Measurements from ENCODE around the gene GPAM. TPM values are rescaled to one million over a fixed set of nuclear protein-coding genes. Genes with fewer than 3 reads are reported as not detected.

Gene GPAM
- 9.4 and 11.1 TPM in 2 replicates for total RNA-seq
- polyA plus RNA-seq = 4.7 and 9.6 TPM in 2 replicates

GRCh38 chr10:112183329-112184051 lies at the start of gene GPAM:
Gene GPAM, minus strand, starts transcription at chr10:112183765. Its CDS starts 1,981 bp downstream, at chr10:112181784.
- no peaks in the 10 kb centered on the region for H3K9me3 ChIP-seq (ENCODE audit: low read depth)
- H3K36me3 ChIP-seq = no peaks in the 10 kb centered on the region
- peak; percentile 94 to 96 for DNase-seq (ENCODE audit: low read depth in 1 of 2, low spot score in 1 of 2)
- H3K4me1 ChIP-seq (ENCODE audit: low read depth) = peaks cover 27% of the 10 kb centered on the region
- peak within 1 kb of the TSS; percentile 93 for H3K4me3 ChIP-seq
- TF ChIP-seq CTCF (IDR thresholded peaks at IDR 0.05; ENCODE audit: low read depth, low read length) = no peak
- H3K27me3 ChIP-seq = no peaks in the 10 kb centered on the region
- peak within 1 kb of the TSS; percentile 89 for H3K27ac ChIP-seq

- DNase-seq (ENCODE audit: low read depth in 1 of 2, low spot score in 1 of 2) = no peak
- no peaks in the 10 kb centered on the region for H3K36me3 ChIP-seq
- no peak overlapping the region for H3K4me3 ChIP-seq
- H3K9me3 ChIP-seq (ENCODE audit: low read depth) = no peaks in the 10 kb centered on the region
- no peak for TF ChIP-seq CTCF (IDR thresholded peaks at IDR 0.05; ENCODE audit: low read depth, low read length)
- H3K4me1 ChIP-seq (ENCODE audit: low read depth) = peaks cover 8% of the 10 kb centered on the region
- no peaks in the 10 kb centered on the region for H3K27me3 ChIP-seq
- H3K27ac ChIP-seq = no peak overlapping the region
Observed at GRCh38 chr10:112232670-112233069, 49.1 kb upstream of the GPAM start.

- H3K36me3 ChIP-seq = no peaks in the 10 kb centered on the region
- H3K4me1 ChIP-seq (ENCODE audit: low read depth) = peaks cover 8% of the 10 kb centered on the region
- DNase-seq (ENCODE audit: low read depth in 1 of 2, low spot score in 1 of 2) = no peak
- H3K4me3 ChIP-seq = no peak overlapping the region
- no peaks in the 10 kb centered on the region for H3K9me3 ChIP-seq (ENCODE audit: low read depth)
- no peak for TF ChIP-seq CTCF (IDR thresholded peaks at IDR 0.05; ENCODE audit: low read depth, low read length)
- no peak overlapping the region for H3K27ac ChIP-seq
- no peaks in the 10 kb centered on the region for H3K27me3 ChIP-seq
Observed at GRCh38 chr10:112231602-112232400, 48.2 kb upstream of the GPAM start.

GRCh38 chr10:112230325-112230988 lies 46.9 kb upstream of the GPAM start:
- Histone ChIP-seq H3K4me1 (ENCODE audit: low read depth) (peaks cover 8% of the 10 kb centered on the region), H3K36me3 (no peaks in the 10 kb centered on the region), H3K9me3 (ENCODE audit: low read depth) (no peaks in the 10 kb centered on the region), H3K27me3 (no peaks in the 10 kb centered on the region), H3K27ac (no peak overlapping the region), H3K4me3 (no peak overlapping the region)
- no peak for TF ChIP-seq CTCF (IDR thresholded peaks at IDR 0.05; ENCODE audit: low read depth, low read length)
- no peak for DNase-seq (ENCODE audit: low read depth in 1 of 2, low spot score in 1 of 2)

- Histone ChIP-seq H3K4me3 (no peak overlapping the region), H3K36me3 (no peaks in the 10 kb centered on the region), H3K9me3 (ENCODE audit: low read depth) (no peaks in the 10 kb centered on the region), H3K4me1 (ENCODE audit: low read depth) (peaks cover 8% of the 10 kb centered on the region), H3K27me3 (no peaks in the 10 kb centered on the region), H3K27ac (no peak overlapping the region)
- no peak for TF ChIP-seq CTCF (IDR thresholded peaks at IDR 0.05; ENCODE audit: low read depth, low read length)
- no peak for DNase-seq (ENCODE audit: low read depth in 1 of 2, low spot score in 1 of 2)
Observed at GRCh38 chr10:112229901-112230300, 46.3 kb upstream of the GPAM start.
